ENCODE measurements around the gene MED22.
A peak's percentile ranks its signal among the peaks of the same experiment; 100 is the strongest.

The MED22 gene

GRCh38 chr9:133354766-133355165 lies 6.8 kb upstream of the MED22 start:
- Mint-ChIP-seq H3K4me3 (peak overlapping the region; percentile 91), H3K27me3 (ENCODE audit: low read depth, poor library complexity) (no peaks in the 10 kb centered on the region), H3K27ac (no peak overlapping the region), H3K36me3 (ENCODE audit: low read depth) (peaks cover 34% of the 10 kb centered on the region), H3K9me3 (no peaks in the 10 kb centered on the region), H3K4me1 (peaks cover 30% of the 10 kb centered on the region)
- no peak for DNase-seq
- no peak for TF ChIP-seq CTCF (IDR thresholded peaks at IDR 0.05)

DNA sequence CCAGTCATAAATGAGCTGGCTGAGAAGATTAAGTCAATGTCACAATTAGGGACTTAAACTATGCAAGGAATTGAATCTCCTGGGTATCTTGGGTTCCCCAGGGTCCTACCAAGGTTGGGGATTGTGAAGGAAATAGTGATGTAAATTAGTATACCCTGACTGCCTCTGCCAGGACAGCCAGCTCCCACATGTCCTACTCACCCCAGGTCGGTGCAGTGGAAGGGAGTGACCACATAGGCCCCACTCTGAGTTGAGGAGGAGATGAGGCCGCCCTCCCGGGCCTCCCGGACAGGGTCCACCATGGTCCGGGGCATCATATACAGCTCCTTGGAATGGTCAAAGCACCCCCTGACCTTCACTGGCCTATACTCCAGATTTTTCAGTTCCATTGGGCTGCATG lies 5.6 kb upstream of the MED22 start:
- Mint-ChIP-seq H3K27me3 (ENCODE audit: low read depth, poor library complexity) (no peaks in the 10 kb centered on the region), H3K4me1 (peaks cover 38% of the 10 kb centered on the region), H3K36me3 (ENCODE audit: low read depth) (peaks cover 46% of the 10 kb centered on the region), H3K4me3 (no peak overlapping the region), H3K27ac (peak overlapping the region; percentile 97), H3K9me3 (no peaks in the 10 kb centered on the region)
- no peak for DNase-seq
- TF ChIP-seq CTCF (IDR thresholded peaks at IDR 0.05), result no peak

- Mint-ChIP-seq H3K27me3 (ENCODE audit: low read depth, poor library complexity) (no peaks in the 10 kb centered on the region), H3K27ac (peak overlapping the region; percentile 97), H3K4me3 (no peak overlapping the region), H3K9me3 (no peaks in the 10 kb centered on the region), H3K36me3 (ENCODE audit: low read depth) (peaks cover 50% of the 10 kb centered on the region), H3K4me1 (peaks cover 32% of the 10 kb centered on the region)
- DNase-seq, result no peak
- no peak for TF ChIP-seq CTCF (IDR thresholded peaks at IDR 0.05)
Measured at GRCh38 chr9:133352635-133353340, 4.9 kb upstream of the MED22 start.

DNA sequence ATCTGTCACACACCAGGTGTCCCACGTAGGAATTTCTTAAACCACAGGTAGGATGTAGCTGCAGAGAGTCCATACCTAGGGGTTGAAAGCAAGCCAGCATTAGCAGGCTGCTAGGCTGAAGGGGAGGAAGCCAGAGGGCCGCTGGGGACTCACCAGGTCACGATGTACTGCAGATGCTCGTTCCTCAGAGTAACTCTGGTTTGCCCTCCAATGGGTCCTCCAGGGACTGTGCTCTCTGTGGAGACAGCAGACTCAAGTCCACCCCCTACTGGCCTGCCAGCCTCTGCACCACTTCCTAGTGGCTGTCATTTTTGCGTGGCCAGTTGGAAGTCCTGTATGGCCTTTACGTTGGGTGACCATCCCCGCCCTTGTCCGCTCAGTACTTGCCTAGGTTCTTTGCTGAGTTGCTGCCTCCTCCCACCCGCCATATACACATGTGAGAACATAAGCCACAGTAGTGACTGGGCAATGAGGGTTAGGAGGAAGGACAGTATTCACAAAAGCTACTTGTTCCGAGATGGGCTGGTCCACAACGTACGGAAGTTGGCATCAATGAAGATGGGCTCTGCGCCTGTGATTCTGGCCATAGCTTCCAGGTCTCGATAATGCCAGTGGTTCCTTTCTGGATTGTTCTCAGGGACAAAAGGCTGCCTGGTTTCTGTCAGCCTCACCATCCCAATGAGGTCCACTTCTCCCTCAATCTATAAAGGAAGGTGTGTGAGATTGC lies 4.1 kb upstream of the MED22 start:
- H3K36me3 Mint-ChIP-seq (ENCODE audit: low read depth), result peaks cover 50% of the 10 kb centered on the region
- DNase-seq, result peak; percentile 52
- no peak overlapping the region for H3K4me3 Mint-ChIP-seq

DNA sequence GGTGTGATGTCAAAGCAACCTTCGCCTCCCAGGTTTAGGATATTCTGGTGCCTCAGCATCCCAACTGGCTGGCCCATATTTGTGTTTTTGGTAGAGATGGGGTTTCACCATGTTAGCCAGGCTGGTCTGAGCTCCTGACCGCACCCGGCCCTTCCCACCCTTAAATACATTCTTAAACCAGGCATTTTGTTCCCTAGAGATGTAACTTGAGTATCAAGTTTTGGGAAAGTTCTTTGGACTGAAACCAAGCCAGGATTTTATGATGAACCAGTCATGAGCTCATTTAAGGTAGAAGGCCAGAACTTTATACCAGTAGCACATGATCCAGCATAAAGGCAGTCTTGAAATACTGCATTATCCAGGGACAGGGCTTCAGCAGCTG lies 3.6 kb upstream of the MED22 start:
- no peak overlapping the region for H3K27ac Mint-ChIP-seq
- H3K27me3 Mint-ChIP-seq (ENCODE audit: low read depth, poor library complexity), result no peaks in the 10 kb centered on the region
- H3K4me1 Mint-ChIP-seq, result peaks cover 30% of the 10 kb centered on the region
- no peak for TF ChIP-seq CTCF (IDR thresholded peaks at IDR 0.05)
- H3K36me3 Mint-ChIP-seq (ENCODE audit: low read depth), result peaks cover 50% of the 10 kb centered on the region
- peak overlapping the region; percentile 38 for H3K4me3 Mint-ChIP-seq
- no peaks in the 10 kb centered on the region for H3K9me3 Mint-ChIP-seq
- DNase-seq, result no peak

More for the DNA sequence above, 4.1 kb upstream of the MED22 start:
- Mint-ChIP-seq H3K27ac (peak overlapping the region; percentile 87), H3K4me1 (peaks cover 27% of the 10 kb centered on the region), H3K27me3 (ENCODE audit: low read depth, poor library complexity) (no peaks in the 10 kb centered on the region), H3K9me3 (no peaks in the 10 kb centered on the region)
- TF ChIP-seq CTCF (IDR thresholded peaks at IDR 0.05), result peak; percentile 44

Data from nephron progenitor cell (in vitro differentiated cells).